G401.6 (cell line): ENCODE results near the gene PRUNE2.

ENCODE experiments used
- FAIRE-seq: peaks from 2 replicates; lab custom pipeline; 2012; peaks lifted over from hg19 to GRCh38; lab: Jason Lieb, UNC

Gene PRUNE2

GRCh38 chr9:76729980-76730737 lies 175.8 kb downstream of the PRUNE2 start:
- no peak for FAIRE-seq

- no peak for FAIRE-seq
Measured at GRCh38 chr9:76729116-76729515, 176.8 kb downstream of the PRUNE2 start.

- no peak for FAIRE-seq
Measured at GRCh38 chr9:76725885-76726284, 180.0 kb downstream of the PRUNE2 start.

GRCh38 chr9:76725011-76725546 lies 180.8 kb downstream of the PRUNE2 start:
- no peak for FAIRE-seq

GRCh38 chr9:76720245-76720644 lies 185.7 kb downstream of the PRUNE2 start:
- FAIRE-seq, result no peak

GRCh38 chr9:76718166-76718565 lies 187.7 kb downstream of the PRUNE2 start:
- FAIRE-seq, result no peak

- FAIRE-seq, result no peak
Measured at GRCh38 chr9:76717613-76718012, 188.3 kb downstream of the PRUNE2 start.

GRCh38 chr9:76717176-76717575 lies 188.7 kb downstream of the PRUNE2 start:
- no peak for FAIRE-seq

- no peak for FAIRE-seq
Measured at GRCh38 chr9:76716085-76716672, 189.7 kb downstream of the PRUNE2 start.

- no peak for FAIRE-seq
Measured at GRCh38 chr9:76713381-76713780, 192.5 kb downstream of the PRUNE2 start.

- FAIRE-seq, result no peak
Measured at GRCh38 chr9:76709020-76709419, 196.9 kb downstream of the PRUNE2 start.

- FAIRE-seq, result no peak
Measured at GRCh38 chr9:76707510-76707909, 198.4 kb downstream of the PRUNE2 start.

GRCh38 chr9:76704593-76705204 lies 201.2 kb downstream of the PRUNE2 start:
- peak; percentile 45 for FAIRE-seq

GRCh38 chr9:76703270-76703669 lies 202.6 kb downstream of the PRUNE2 start:
- FAIRE-seq, result no peak

GRCh38 chr9:76701441-76702039 lies 204.4 kb downstream of the PRUNE2 start:
- no peak for FAIRE-seq

- no peak for FAIRE-seq
Measured at GRCh38 chr9:76700916-76701315, 205.0 kb downstream of the PRUNE2 start.

- no peak for FAIRE-seq
Measured at GRCh38 chr9:76699971-76700370, 205.9 kb downstream of the PRUNE2 start.

GRCh38 chr9:76697554-76697953 lies 208.4 kb downstream of the PRUNE2 start:
- no peak for FAIRE-seq

GRCh38 chr9:76697081-76697480 lies 208.8 kb downstream of the PRUNE2 start:
- no peak for FAIRE-seq

- FAIRE-seq, result no peak
Measured at GRCh38 chr9:76693912-76694311, 212.0 kb downstream of the PRUNE2 start.

- FAIRE-seq, result no peak
Measured at GRCh38 chr9:76692458-76693129, 213.3 kb downstream of the PRUNE2 start.
